Panc1 (cell line): ENCODE results near the gene SDHD.

Experiments
- POLR2AphosphoS5 ChIP-seq: IDR thresholded peaks from 2 replicates; pipeline ENCODE4 v1.6.1; 2012; ENCODE audit warnings: mild to moderate bottlenecking, low read depth, low read length, moderate library complexity
- SIN3A ChIP-seq: IDR thresholded peaks from 2 replicates; pipeline ENCODE4 v1.6.1; 2012; ENCODE audit warnings: low read depth, mild to moderate bottlenecking, low read length, moderate library complexity, borderline replicate concordance; ENCODE audit not compliant: insufficient read depth
- TCF7L2 ChIP-seq: IDR thresholded peaks from 2 replicates; pipeline ENCODE4 v1.6.1; 2011; ENCODE audit warnings: mild to moderate bottlenecking, low read depth, low read length, inconsistent platforms
- TF ChIP-seq, protein P1 (sequence below): fragments of 450-650 bp; IDR thresholded peaks from 2 replicates; pipeline ENCODE4 v1.5.1; 2017; ENCODE audit warnings: mild to moderate bottlenecking
- TF ChIP-seq, protein P2 (sequence below), 2 experiments: IDR thresholded peaks; 2 replicates each; pipeline ENCODE4 v1.6.1; 2011 to 2012; ENCODE audit warnings: low read depth in 2 of 2, control low read depth in 1 of 2, low read length in 1 of 2, mild to moderate bottlenecking in 1 of 2, moderate library complexity in 1 of 2; ENCODE audit not compliant: insufficient read depth in 1 of 2

DNA sequence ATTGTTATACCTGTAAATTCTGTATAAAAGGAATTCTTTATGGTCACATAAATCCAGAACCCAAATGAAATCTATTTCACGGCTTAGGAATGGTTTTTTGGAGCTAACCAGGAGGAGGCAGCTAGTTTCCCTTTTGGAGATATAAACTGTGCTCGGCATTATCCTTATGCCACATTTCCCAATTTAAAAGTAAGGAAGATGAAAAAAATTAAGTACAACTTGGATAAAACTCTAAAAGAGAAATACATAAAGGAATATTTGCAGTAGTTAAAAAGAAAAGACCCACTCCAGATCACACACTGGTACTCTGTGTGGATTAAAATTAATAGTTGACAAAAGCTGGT, 43.7 kb upstream of the SDHD start:
- TF ChIP-seq POLR2AphosphoS5 (no peak), SIN3A (no peak), TCF7L2 (no peak)
- TF ChIP-seq, protein P1, sequence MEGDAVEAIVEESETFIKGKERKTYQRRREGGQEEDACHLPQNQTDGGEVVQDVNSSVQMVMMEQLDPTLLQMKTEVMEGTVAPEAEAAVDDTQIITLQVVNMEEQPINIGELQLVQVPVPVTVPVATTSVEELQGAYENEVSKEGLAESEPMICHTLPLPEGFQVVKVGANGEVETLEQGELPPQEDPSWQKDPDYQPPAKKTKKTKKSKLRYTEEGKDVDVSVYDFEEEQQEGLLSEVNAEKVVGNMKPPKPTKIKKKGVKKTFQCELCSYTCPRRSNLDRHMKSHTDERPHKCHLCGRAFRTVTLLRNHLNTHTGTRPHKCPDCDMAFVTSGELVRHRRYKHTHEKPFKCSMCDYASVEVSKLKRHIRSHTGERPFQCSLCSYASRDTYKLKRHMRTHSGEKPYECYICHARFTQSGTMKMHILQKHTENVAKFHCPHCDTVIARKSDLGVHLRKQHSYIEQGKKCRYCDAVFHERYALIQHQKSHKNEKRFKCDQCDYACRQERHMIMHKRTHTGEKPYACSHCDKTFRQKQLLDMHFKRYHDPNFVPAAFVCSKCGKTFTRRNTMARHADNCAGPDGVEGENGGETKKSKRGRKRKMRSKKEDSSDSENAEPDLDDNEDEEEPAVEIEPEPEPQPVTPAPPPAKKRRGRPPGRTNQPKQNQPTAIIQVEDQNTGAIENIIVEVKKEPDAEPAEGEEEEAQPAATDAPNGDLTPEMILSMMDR, result no peak
- TF ChIP-seq, protein P2, sequence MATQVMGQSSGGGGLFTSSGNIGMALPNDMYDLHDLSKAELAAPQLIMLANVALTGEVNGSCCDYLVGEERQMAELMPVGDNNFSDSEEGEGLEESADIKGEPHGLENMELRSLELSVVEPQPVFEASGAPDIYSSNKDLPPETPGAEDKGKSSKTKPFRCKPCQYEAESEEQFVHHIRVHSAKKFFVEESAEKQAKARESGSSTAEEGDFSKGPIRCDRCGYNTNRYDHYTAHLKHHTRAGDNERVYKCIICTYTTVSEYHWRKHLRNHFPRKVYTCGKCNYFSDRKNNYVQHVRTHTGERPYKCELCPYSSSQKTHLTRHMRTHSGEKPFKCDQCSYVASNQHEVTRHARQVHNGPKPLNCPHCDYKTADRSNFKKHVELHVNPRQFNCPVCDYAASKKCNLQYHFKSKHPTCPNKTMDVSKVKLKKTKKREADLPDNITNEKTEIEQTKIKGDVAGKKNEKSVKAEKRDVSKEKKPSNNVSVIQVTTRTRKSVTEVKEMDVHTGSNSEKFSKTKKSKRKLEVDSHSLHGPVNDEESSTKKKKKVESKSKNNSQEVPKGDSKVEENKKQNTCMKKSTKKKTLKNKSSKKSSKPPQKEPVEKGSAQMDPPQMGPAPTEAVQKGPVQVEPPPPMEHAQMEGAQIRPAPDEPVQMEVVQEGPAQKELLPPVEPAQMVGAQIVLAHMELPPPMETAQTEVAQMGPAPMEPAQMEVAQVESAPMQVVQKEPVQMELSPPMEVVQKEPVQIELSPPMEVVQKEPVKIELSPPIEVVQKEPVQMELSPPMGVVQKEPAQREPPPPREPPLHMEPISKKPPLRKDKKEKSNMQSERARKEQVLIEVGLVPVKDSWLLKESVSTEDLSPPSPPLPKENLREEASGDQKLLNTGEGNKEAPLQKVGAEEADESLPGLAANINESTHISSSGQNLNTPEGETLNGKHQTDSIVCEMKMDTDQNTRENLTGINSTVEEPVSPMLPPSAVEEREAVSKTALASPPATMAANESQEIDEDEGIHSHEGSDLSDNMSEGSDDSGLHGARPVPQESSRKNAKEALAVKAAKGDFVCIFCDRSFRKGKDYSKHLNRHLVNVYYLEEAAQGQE (IDR thresholded peaks at IDR 0.05; ENCODE audit: insufficient read depth in 1 of 2, low read depth in 2 of 2, low read length in 1 of 2), result no peak
